WTC11 (cell line): Measurements from ENCODE around the gene LRRC10.

Experiments
- EMX1 ChIP-seq: fragments of 250-450 bp; sonication (Bioruptor Pico); IDR thresholded peaks from 2 replicates; pipeline ENCODE4 v1.8.0; 2021; ENCODE audit warnings: mild to moderate bottlenecking
- FOXP1 ChIP-seq: sonication (generic); formaldehyde crosslinking; IDR thresholded peaks from 2 replicates; pipeline ENCODE4 v1.8.0; 2022; ENCODE audit warnings: missing genetic modification reagents, mild to moderate bottlenecking, moderate library complexity, borderline replicate concordance
- JUN ChIP-seq: sonication (generic); formaldehyde crosslinking; IDR thresholded peaks from 2 replicates; pipeline ENCODE4 v1.8.0; 2023; ENCODE audit warnings: mild to moderate bottlenecking, missing genetic modification reagents
- MAX ChIP-seq: sonication (generic); formaldehyde crosslinking; IDR thresholded peaks from 2 replicates; pipeline ENCODE4 v1.8.0; 2022; ENCODE audit warnings: mild to moderate bottlenecking, missing genetic modification reagents
- NR3C1 ChIP-seq: sonication (generic); formaldehyde crosslinking; conservative IDR thresholded peaks from 2 replicates; pipeline ENCODE4 v1.8.1; 2023; ENCODE audit warnings: low read depth, mild to moderate bottlenecking, missing genetic modification reagents
- SP1 ChIP-seq: sonication (generic); formaldehyde crosslinking; conservative IDR thresholded peaks from 2 replicates; pipeline ENCODE4 v1.8.1; 2022; ENCODE audit warnings: missing genetic modification reagents
- ZBTB21 ChIP-seq: sonication (generic); formaldehyde crosslinking; IDR thresholded peaks from 2 replicates; pipeline ENCODE4 v1.8.1; 2023; ENCODE audit warnings: mild to moderate bottlenecking, missing genetic modification reagents, borderline replicate concordance
- ZNF138 ChIP-seq: sonication (generic); formaldehyde crosslinking; conservative IDR thresholded peaks from 2 replicates; pipeline ENCODE4 v1.8.1; 2022; ENCODE audit warnings: mild to moderate bottlenecking, moderate library complexity, missing genetic modification reagents
- ZNF232 ChIP-seq: sonication (generic); formaldehyde crosslinking; IDR thresholded peaks from 2 replicates; pipeline ENCODE4 v1.8.0; 2022; ENCODE audit warnings: mild to moderate bottlenecking, missing genetic modification reagents
- ZNF416 ChIP-seq: fragments of 250-450 bp; sonication (Bioruptor Pico); IDR thresholded peaks from 2 replicates; pipeline ENCODE4 v1.9.0; 2021; ENCODE audit warnings: mild to moderate bottlenecking, inconsistent platforms
- ZNF423 ChIP-seq: fragments of 250-450 bp; sonication (Bioruptor Pico); IDR thresholded peaks from 2 replicates; pipeline ENCODE4 v2.1.2; 2022; ENCODE audit warnings: mild to moderate bottlenecking, moderate library complexity
- TF ChIP-seq, protein P1 (sequence below): fragments of 200-600 bp; IDR thresholded peaks from 2 replicates; pipeline ENCODE4 v1.8.0; 2022; ENCODE audit warnings: antibody characterized with exemption
- TF ChIP-seq, protein P2 (sequence below): sonication (generic); formaldehyde crosslinking; IDR thresholded peaks from 2 replicates; pipeline ENCODE4 v1.8.1; 2023; ENCODE audit warnings: mild to moderate bottlenecking, missing genetic modification reagents, moderate library complexity

DNA sequence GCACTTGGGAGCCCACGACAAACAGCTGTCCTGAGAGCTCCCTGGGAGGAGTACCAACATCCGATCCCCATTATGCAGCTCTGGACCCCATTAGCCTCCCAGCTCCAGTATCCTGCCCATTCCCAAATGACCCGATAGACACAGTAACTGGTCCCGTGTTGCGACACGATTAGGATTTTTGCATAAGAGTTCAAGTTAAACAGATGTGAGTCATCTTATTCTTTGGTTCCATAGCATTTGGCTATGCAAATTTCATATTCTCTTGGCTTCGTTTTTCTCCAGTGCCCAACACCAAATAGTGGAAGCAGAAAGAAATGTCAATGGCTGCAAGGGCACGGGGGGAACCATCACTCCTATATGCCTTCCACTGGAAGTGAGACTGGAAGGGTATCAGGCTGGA is 43.0 kb upstream of the LRRC10 start:
- TF ChIP-seq, protein P1, sequence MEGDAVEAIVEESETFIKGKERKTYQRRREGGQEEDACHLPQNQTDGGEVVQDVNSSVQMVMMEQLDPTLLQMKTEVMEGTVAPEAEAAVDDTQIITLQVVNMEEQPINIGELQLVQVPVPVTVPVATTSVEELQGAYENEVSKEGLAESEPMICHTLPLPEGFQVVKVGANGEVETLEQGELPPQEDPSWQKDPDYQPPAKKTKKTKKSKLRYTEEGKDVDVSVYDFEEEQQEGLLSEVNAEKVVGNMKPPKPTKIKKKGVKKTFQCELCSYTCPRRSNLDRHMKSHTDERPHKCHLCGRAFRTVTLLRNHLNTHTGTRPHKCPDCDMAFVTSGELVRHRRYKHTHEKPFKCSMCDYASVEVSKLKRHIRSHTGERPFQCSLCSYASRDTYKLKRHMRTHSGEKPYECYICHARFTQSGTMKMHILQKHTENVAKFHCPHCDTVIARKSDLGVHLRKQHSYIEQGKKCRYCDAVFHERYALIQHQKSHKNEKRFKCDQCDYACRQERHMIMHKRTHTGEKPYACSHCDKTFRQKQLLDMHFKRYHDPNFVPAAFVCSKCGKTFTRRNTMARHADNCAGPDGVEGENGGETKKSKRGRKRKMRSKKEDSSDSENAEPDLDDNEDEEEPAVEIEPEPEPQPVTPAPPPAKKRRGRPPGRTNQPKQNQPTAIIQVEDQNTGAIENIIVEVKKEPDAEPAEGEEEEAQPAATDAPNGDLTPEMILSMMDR = no peak
- TF ChIP-seq ZNF138 (CRISPR knock-in tag) (no peak), ZBTB21 (CRISPR knock-in tag) (no peak), SP1 (CRISPR knock-in tag) (no peak), JUN (CRISPR knock-in tag) (no peak), ZNF416 (CRISPR knock-in tag) (no peak), ZNF423 (CRISPR knock-in tag) (no peak), MAX (CRISPR knock-in tag) (no peak), ZNF232 (no peak), NR3C1 (CRISPR knock-in tag) (no peak), EMX1 (no peak), FOXP1 (no peak)
- TF ChIP-seq, protein P2, sequence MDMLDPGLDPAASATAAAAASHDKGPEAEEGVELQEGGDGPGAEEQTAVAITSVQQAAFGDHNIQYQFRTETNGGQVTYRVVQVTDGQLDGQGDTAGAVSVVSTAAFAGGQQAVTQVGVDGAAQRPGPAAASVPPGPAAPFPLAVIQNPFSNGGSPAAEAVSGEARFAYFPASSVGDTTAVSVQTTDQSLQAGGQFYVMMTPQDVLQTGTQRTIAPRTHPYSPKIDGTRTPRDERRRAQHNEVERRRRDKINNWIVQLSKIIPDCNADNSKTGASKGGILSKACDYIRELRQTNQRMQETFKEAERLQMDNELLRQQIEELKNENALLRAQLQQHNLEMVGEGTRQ (CRISPR knock-in tag) = no peak
